Activated CD4-positive, alpha-beta memory T cell treated with anti-CD3 and anti-CD28 coated beads for 36 hours (primary cell): ENCODE data around the gene SLC48A1. TPM values are rescaled to one million over a fixed set of nuclear protein-coding genes. Genes with fewer than 3 reads are reported as not detected.
A peak's percentile ranks its signal among the peaks of the same experiment; 100 is the strongest.

ENCODE experiments used
- CTCF ChIA-PET: fragments of 350-600 bp; sonication (Branson Sonifier 250); formaldehyde crosslinking; loops from one replicate; lab custom pipeline; 2021; ENCODE audit warnings: antibody characterized with exemption, inconsistent platforms; lab: Charles Lee
- POLR2A ChIA-PET: fragments of 350-600 bp; sonication (Branson Sonifier 250); formaldehyde crosslinking; loops from one replicate; lab custom pipeline; 2021; ENCODE audit warnings: antibody characterized with exemption; lab: Charles Lee
- DNase-seq: peaks from one replicate; pipeline ENCODE4 v3.0.0-alpha.2; 2020
- H3K27ac Mint-ChIP-seq: one replicate; pipeline ENCODE4 v1.8.0; 2021; ENCODE audit warnings: mixed read lengths
- H3K27me3 Mint-ChIP-seq: one replicate; pipeline ENCODE4 v1.8.0; 2021; ENCODE audit warnings: mixed read lengths
- H3K36me3 Mint-ChIP-seq: one replicate; pipeline ENCODE4 v1.8.0; 2021; ENCODE audit warnings: mixed read lengths
- H3K4me1 Mint-ChIP-seq: one replicate; pipeline ENCODE4 v1.8.0; 2021; ENCODE audit warnings: low read depth, mixed read lengths
- H3K4me3 Mint-ChIP-seq: one replicate; pipeline ENCODE4 v1.8.0; 2021; ENCODE audit warnings: mild to moderate bottlenecking, mixed read lengths
- H3K9me3 Mint-ChIP-seq: one replicate; pipeline ENCODE4 v1.8.0; 2021; ENCODE audit warnings: mixed read lengths
- intact Hi-C: fragments of 100-400 bp; cut with micrococcal nuclease; formaldehyde crosslinking; loops from one replicate; pipeline ENCODE4 v1.15.1; 2023
- total RNA-seq, 2 experiments: library from RNA; stranded (reverse); gene quantifications; one replicate each; pipeline ENCODE4 v1.2.3, GENCODE V29; 2021

SLC48A1 gene
- total RNA-seq, 2 experiments from 2014 or later: 13.7 to 16.2 TPM

- Mint-ChIP-seq H3K9me3 (no peaks in the 10 kb centered on the region), H3K27me3 (no peaks in the 10 kb centered on the region), H3K36me3 (no peaks in the 10 kb centered on the region), H3K27ac (no peak overlapping the region), H3K4me1 (peaks cover 20% of the 10 kb centered on the region), H3K4me3 (no peak overlapping the region)
- POLR2A ChIA-PET: interaction anchor here (2.2 kb wide), 1 partner anchor 96 kb away, joined by 5 read pairs; no protein-coding TSS in a partner anchor
- CTCF ChIA-PET: interaction anchor here (1.0 to 15.9 kb wide), 4 partner anchors 18 to 101 kb away, joined by 3 to 837 read pairs (median 6); partner anchors contain the start of gene SLC48A1
- intact Hi-C loops: no loop called here
- DNase-seq: no peak
Observed at GRCh38 chr12:47736877-47737676, 36.0 kb upstream of the SLC48A1 start.

- intact Hi-C loops: no loop called here
- Mint-ChIP-seq H3K27me3 (no peaks in the 10 kb centered on the region), H3K4me3 (no peak overlapping the region), H3K9me3 (no peaks in the 10 kb centered on the region), H3K36me3 (no peaks in the 10 kb centered on the region), H3K27ac (no peak overlapping the region), H3K4me1 (peaks cover 23% of the 10 kb centered on the region)
- POLR2A ChIA-PET: interaction anchor here (2.2 kb wide), 1 partner anchor 95 kb away, joined by 5 read pairs; no protein-coding TSS in a partner anchor
- DNase-seq: no peak
- CTCF ChIA-PET: interaction anchor here (0.9 to 15.9 kb wide), 3 partner anchors 22 to 101 kb away, joined by 3 to 837 read pairs (median 115); partner anchors contain the start of gene SLC48A1
Observed at GRCh38 chr12:47737936-47738594, 35.0 kb upstream of the SLC48A1 start.

GRCh38 chr12:47739297-47739696 lies 33.7 kb upstream of the SLC48A1 start:
- intact Hi-C loops: no loop called here
- ChIA-PET POLR2A (no interaction called here), CTCF (interaction anchor here (1.2 to 15.9 kb wide), 6 partner anchors 18 to 224 kb away, joined by 3 to 837 read pairs (median 238); partner anchors contain the start of genes RAPGEF3, SLC48A1 and TMEM106C)
- no peak for DNase-seq
- H3K9me3 Mint-ChIP-seq: no peaks in the 10 kb centered on the region
- no peak overlapping the region for H3K27ac Mint-ChIP-seq
- H3K4me1 Mint-ChIP-seq: peaks cover 29% of the 10 kb centered on the region
- H3K4me3 Mint-ChIP-seq: no peak overlapping the region
- H3K36me3 Mint-ChIP-seq: no peaks in the 10 kb centered on the region
- no peaks in the 10 kb centered on the region for H3K27me3 Mint-ChIP-seq

- DNase-seq: no peak
- Mint-ChIP-seq H3K4me1 (peaks cover 29% of the 10 kb centered on the region), H3K4me3 (no peak overlapping the region), H3K36me3 (no peaks in the 10 kb centered on the region), H3K27me3 (no peaks in the 10 kb centered on the region), H3K27ac (peak overlapping the region; percentile 57), H3K9me3 (no peaks in the 10 kb centered on the region)
- CTCF ChIA-PET: interaction anchor here (0.6 to 15.9 kb wide), 10 partner anchors 9 to 224 kb away, joined by 3 to 837 read pairs (median 60); partner anchors contain the start of genes ENDOU, RAPGEF3, SLC48A1 and TMEM106C
- POLR2A ChIA-PET: interaction anchor here (0.9 kb wide), 1 partner anchor 112 kb away, joined by 3 read pairs; no protein-coding TSS in a partner anchor
- intact Hi-C loops: no loop called here
Observed at GRCh38 chr12:47739979-47740378, 33.1 kb upstream of the SLC48A1 start.

- CTCF ChIA-PET: interaction anchor here (0.6 to 15.9 kb wide), 21 partner anchors 9 to 223 kb away, joined by 3 to 837 read pairs (median 10); partner anchors contain the start of genes ENDOU, HDAC7, RAPGEF3 and SLC48A1
- intact Hi-C loops: no loop called here
- POLR2A ChIA-PET: interaction anchor here (0.7 to 2.9 kb wide), 6 partner anchors 18 to 111 kb away, joined by 3 to 9 read pairs (median 3); partner anchors contain the start of gene RAPGEF3
- H3K27me3 Mint-ChIP-seq: no peaks in the 10 kb centered on the region
- no peaks in the 10 kb centered on the region for H3K9me3 Mint-ChIP-seq
- no peak overlapping the region for H3K4me3 Mint-ChIP-seq
- no peak overlapping the region for H3K27ac Mint-ChIP-seq
- DNase-seq: no peak
- no peaks in the 10 kb centered on the region for H3K36me3 Mint-ChIP-seq
- H3K4me1 Mint-ChIP-seq: peaks cover 29% of the 10 kb centered on the region
Observed at GRCh38 chr12:47740606-47741339, 32.3 kb upstream of the SLC48A1 start.

GRCh38 chr12:47741340-47741703 lies 31.7 kb upstream of the SLC48A1 start:
- peak; percentile 82 for DNase-seq
- ChIA-PET CTCF (interaction anchor here (0.7 to 15.9 kb wide), 32 partner anchors 10 to 709 kb away, joined by 3 to 837 read pairs (median 7); partner anchors contain the start of genes ENDOU, HDAC7, RAPGEF3 and SLC48A1), POLR2A (interaction anchor here (0.7 to 2.9 kb wide), 6 partner anchors 18 to 87 kb away, joined by 3 to 9 read pairs (median 3); partner anchors contain the start of gene RAPGEF3)
- intact Hi-C loops: no loop called here
- Mint-ChIP-seq H3K4me3 (no peak overlapping the region), H3K9me3 (no peaks in the 10 kb centered on the region), H3K27ac (no peak overlapping the region), H3K27me3 (no peaks in the 10 kb centered on the region), H3K4me1 (peaks cover 29% of the 10 kb centered on the region), H3K36me3 (no peaks in the 10 kb centered on the region)

- Mint-ChIP-seq H3K27me3 (no peaks in the 10 kb centered on the region), H3K36me3 (no peaks in the 10 kb centered on the region), H3K4me1 (peaks cover 29% of the 10 kb centered on the region), H3K4me3 (no peak overlapping the region), H3K9me3 (no peaks in the 10 kb centered on the region), H3K27ac (no peak overlapping the region)
- peak; percentile 85 for DNase-seq
- CTCF ChIA-PET: interaction anchor here (0.6 to 15.9 kb wide), 41 partner anchors 11 to 441 kb away, joined by 3 to 837 read pairs (median 5); partner anchors contain the start of genes CCDC184, ENDOU, HDAC7 and RAPGEF3
- intact Hi-C loops: loop anchor here (1.0 kb wide), 3 partner anchors 27 to 95 kb away; no protein-coding TSS in a partner anchor
- POLR2A ChIA-PET: interaction anchor here (1.2 to 3.3 kb wide), 6 partner anchors 18 to 96 kb away, joined by 3 to 19 read pairs (median 9); no protein-coding TSS in a partner anchor
Observed at GRCh38 chr12:47742253-47742825, 30.7 kb upstream of the SLC48A1 start.

GRCh38 chr12:47743311-47743860 lies 29.7 kb upstream of the SLC48A1 start:
- no peak overlapping the region for H3K27ac Mint-ChIP-seq
- ChIA-PET POLR2A (interaction anchor here (1.3 to 3.3 kb wide), 7 partner anchors 12 to 95 kb away, joined by 3 to 19 read pairs (median 9); no protein-coding TSS in a partner anchor), CTCF (interaction anchor here (0.8 to 15.9 kb wide), 33 partner anchors 12 to 440 kb away, joined by 3 to 837 read pairs (median 7); partner anchors contain the start of genes CCDC184, ENDOU, HDAC7 and RAPGEF3)
- H3K27me3 Mint-ChIP-seq: no peaks in the 10 kb centered on the region
- intact Hi-C loops: no loop called here
- peaks cover 29% of the 10 kb centered on the region for H3K4me1 Mint-ChIP-seq
- H3K9me3 Mint-ChIP-seq: no peaks in the 10 kb centered on the region
- no peak overlapping the region for H3K4me3 Mint-ChIP-seq
- H3K36me3 Mint-ChIP-seq: no peaks in the 10 kb centered on the region
- no peak for DNase-seq

GRCh38 chr12:47744005-47744651 lies 28.9 kb upstream of the SLC48A1 start:
- intact Hi-C loops: loop anchor here (1.0 kb wide), 1 partner anchor 23 kb away; no protein-coding TSS in a partner anchor

More at GRCh38 chr12:47744005-47744651, 28.9 kb upstream of the SLC48A1 start:
- Mint-ChIP-seq H3K4me3 (no peak overlapping the region), H3K27me3 (no peaks in the 10 kb centered on the region), H3K27ac (no peak overlapping the region), H3K36me3 (no peaks in the 10 kb centered on the region), H3K4me1 (peaks cover 29% of the 10 kb centered on the region), H3K9me3 (no peaks in the 10 kb centered on the region)
- DNase-seq: peak; percentile 73
- POLR2A ChIA-PET: interaction anchor here (1.3 to 3.3 kb wide), 4 partner anchors 11 to 94 kb away, joined by 3 to 19 read pairs (median 10); no protein-coding TSS in a partner anchor
- CTCF ChIA-PET: interaction anchor here (1.0 to 15.9 kb wide), 18 partner anchors 13 to 227 kb away, joined by 4 to 837 read pairs (median 18); partner anchors contain the start of genes ENDOU, RAPGEF3 and SLC48A1
